Mesenchymal stem cell (in vitro differentiated cells and primary cell): ENCODE data around the gene OR5AL1.

Experiments used
- DNase-seq: peaks from one replicate; pipeline ENCODE4 v3.0.0-alpha.2; 2013
- H2AFZ ChIP-seq: one replicate; pipeline ENCODE4 v1.6.1; 2013; ENCODE audit warnings: low read depth, mild to moderate bottlenecking, control low read depth, inconsistent platforms, low read length, moderate library complexity
- H2AK5ac ChIP-seq: 2 replicates; pipeline ENCODE4 v1.6.1; 2013; ENCODE audit warnings: low read length, moderate library complexity, mild to moderate bottlenecking, inconsistent platforms; ENCODE audit not compliant: severe bottlenecking
- H2BK120ac ChIP-seq: one replicate; pipeline ENCODE4 v1.6.1; 2013; ENCODE audit warnings: low read depth, mild to moderate bottlenecking, inconsistent platforms, low read length, moderate library complexity
- H2BK12ac ChIP-seq, 2 experiments: one replicate each; pipeline ENCODE4 v1.6.1; 2013; ENCODE audit warnings: inconsistent platforms in 2 of 2, low read length in 2 of 2, mild to moderate bottlenecking in 2 of 2, moderate library complexity in 2 of 2, control low read depth in 1 of 2
- H2BK15ac ChIP-seq: one replicate; pipeline ENCODE4 v1.6.1; 2013; ENCODE audit warnings: mild to moderate bottlenecking, low read depth, inconsistent platforms; ENCODE audit not compliant: poor library complexity, severe bottlenecking
- H2BK5ac ChIP-seq: 2 replicates; pipeline ENCODE4 v1.6.1; 2013; ENCODE audit warnings: low read depth, mild to moderate bottlenecking, low read length, control low read depth, inconsistent platforms; ENCODE audit not compliant: poor library complexity, severe bottlenecking
- H3K14ac ChIP-seq, 2 experiments: one replicate each; pipeline ENCODE4 v1.6.1; 2013; ENCODE audit warnings: inconsistent platforms in 2 of 2, low read length in 2 of 2, control low read depth in 1 of 2, mild to moderate bottlenecking in 1 of 2, moderate library complexity in 1 of 2
- H3K18ac ChIP-seq, 2 experiments: one replicate each; pipeline ENCODE4 v1.6.1; 2013; ENCODE audit warnings: inconsistent platforms in 2 of 2, low read length in 2 of 2, control low read depth in 1 of 2, low read depth in 1 of 2, mild to moderate bottlenecking in 1 of 2
- H3K23ac ChIP-seq, 2 experiments: one replicate each; pipeline ENCODE4 v1.6.1; 2013; ENCODE audit warnings: inconsistent platforms in 2 of 2, low read length in 2 of 2, mild to moderate bottlenecking in 2 of 2, moderate library complexity in 2 of 2, control low read depth in 1 of 2
- H3K27ac ChIP-seq: 2 replicates; pipeline ENCODE4 v1.5.1; 2013; ENCODE audit warnings: mild to moderate bottlenecking, moderate library complexity, low read length, control low read depth, inconsistent platforms; ENCODE audit not compliant: poor library complexity, severe bottlenecking
- H3K27me3 ChIP-seq, 2 experiments: 2 replicates each; pipeline versions ENCODE4 v1.6.1 to v1.7.0; 2013; ENCODE audit warnings: low read length in 2 of 2, mild to moderate bottlenecking in 2 of 2, moderate library complexity in 2 of 2, control low read depth in 1 of 2, inconsistent platforms in 1 of 2; ENCODE audit not compliant: control insufficient read depth in 1 of 2, insufficient read depth in 1 of 2
- H3K36me3 ChIP-seq, 2 experiments: 2 replicates each; pipeline versions ENCODE4 v1.6.1 to v1.7.0; 2013; ENCODE audit warnings: low read length in 2 of 2, control low read depth in 1 of 2, inconsistent platforms in 1 of 2, low read depth in 1 of 2, mild to moderate bottlenecking in 1 of 2; ENCODE audit not compliant: insufficient read depth in 2 of 2, control insufficient read depth in 1 of 2
- H3K4ac ChIP-seq, 2 experiments: one replicate each; pipeline ENCODE4 v1.6.1; 2013; ENCODE audit warnings: inconsistent platforms in 2 of 2, low read length in 2 of 2, mild to moderate bottlenecking in 2 of 2, moderate library complexity in 2 of 2, control low read depth in 1 of 2, low read depth in 1 of 2
- H3K4me1 ChIP-seq: 2 replicates; pipeline ENCODE4 v1.6.1; 2013; ENCODE audit warnings: low read depth, low read length, control low read depth; ENCODE audit not compliant: control insufficient read depth, insufficient read depth
- H3K4me2 ChIP-seq: 2 replicates; pipeline ENCODE4 v1.6.1; 2013; ENCODE audit warnings: low read length, mild to moderate bottlenecking, inconsistent platforms; ENCODE audit not compliant: poor library complexity, severe bottlenecking
- H3K4me3 ChIP-seq, 2 experiments: 2 replicates each; pipeline versions ENCODE4 v1.5.1 to v1.7.0; 2013; ENCODE audit warnings: low read length in 2 of 2, mild to moderate bottlenecking in 2 of 2, control low read depth in 1 of 2, low read depth in 1 of 2; ENCODE audit not compliant: insufficient read depth in 1 of 2
- H3K79me1 ChIP-seq: replicated peaks from 2 replicates; pipeline ENCODE4 v1.6.1; 2013; ENCODE audit warnings: mild to moderate bottlenecking, control low read depth, low read length, inconsistent platforms; ENCODE audit not compliant: poor library complexity, severe bottlenecking
- H3K9ac ChIP-seq: 2 replicates; pipeline ENCODE4 v1.7.0; 2013; ENCODE audit warnings: mild to moderate bottlenecking, low read length, moderate library complexity
- H3K9me3 ChIP-seq: 2 replicates; pipeline ENCODE4 v1.7.0; 2013; ENCODE audit warnings: mild to moderate bottlenecking, low read length; ENCODE audit not compliant: control insufficient read depth
- H4K8ac ChIP-seq: one replicate; pipeline ENCODE4 v1.6.1; 2013; ENCODE audit warnings: inconsistent platforms, mild to moderate bottlenecking, low read length, moderate library complexity
- H4K91ac ChIP-seq: one replicate; pipeline ENCODE4 v1.6.1; 2013; ENCODE audit warnings: mild to moderate bottlenecking, low read length, inconsistent platforms
- WGBS: methylation state at CpG from one replicate; pipeline ENCODE4 v1.1.7; 2013; ENCODE audit warnings: mixed read lengths; 5-methylcytosine and 5-hydroxymethylcytosine counted together

The OR5AL1 gene

GRCh38 chr11:56453521-56453920, 41.0 kb downstream of the OR5AL1 start:
- no peak overlapping the region for H3K4me3 ChIP-seq
- H2BK15ac ChIP-seq: no peak overlapping the region
- no peaks in the 10 kb centered on the region for H3K79me1 ChIP-seq
- H3K27me3 ChIP-seq: no peaks in the 10 kb centered on the region
- no peak overlapping the region for H3K4me2 ChIP-seq
- H3K4me1 ChIP-seq: no peaks in the 10 kb centered on the region
- no peak overlapping the region for H2BK5ac ChIP-seq
- H3K4ac ChIP-seq: no peak overlapping the region
- no peak overlapping the region for H3K14ac ChIP-seq
- no peak overlapping the region for H4K8ac ChIP-seq
- no peak overlapping the region for H2AK5ac ChIP-seq
- DNase-seq: no peak
- H4K91ac ChIP-seq: no peak overlapping the region
- no peaks in the 10 kb centered on the region for H3K36me3 ChIP-seq
- no peak overlapping the region for H2AFZ ChIP-seq
- H3K27ac ChIP-seq: no peak overlapping the region
- H2BK12ac ChIP-seq: no peak overlapping the region
- H3K23ac ChIP-seq: no peak overlapping the region
- no peak overlapping the region for H2BK120ac ChIP-seq
- H3K9me3 ChIP-seq: no peaks in the 10 kb centered on the region
- WGBS: 54% methylated on average over 4 of the region's 4 CpGs
- no peak overlapping the region for H3K9ac ChIP-seq
- no peak overlapping the region for H3K18ac ChIP-seq

- no peak overlapping the region for H2BK5ac ChIP-seq
- H3K27ac ChIP-seq: no peak overlapping the region
- H3K14ac ChIP-seq: no peak overlapping the region
- no peak overlapping the region for H3K4me3 ChIP-seq
- no peaks in the 10 kb centered on the region for H3K79me1 ChIP-seq
- no peak overlapping the region for H4K91ac ChIP-seq
- no peak overlapping the region for H2BK15ac ChIP-seq
- no peak for DNase-seq
- H3K18ac ChIP-seq: no peak overlapping the region
- no peak overlapping the region for H3K4ac ChIP-seq
- H3K9me3 ChIP-seq: peaks cover 5% of the 10 kb centered on the region
- no peaks in the 10 kb centered on the region for H3K4me1 ChIP-seq
- H3K27me3 ChIP-seq: no peaks in the 10 kb centered on the region
- no peak overlapping the region for H3K23ac ChIP-seq
- no peak overlapping the region for H3K9ac ChIP-seq
- H3K36me3 ChIP-seq: no peaks in the 10 kb centered on the region
- H2BK120ac ChIP-seq: no peak overlapping the region
- H4K8ac ChIP-seq: no peak overlapping the region
- WGBS: no CpG with 5 or more reads among the region's 1 CpG
- no peak overlapping the region for H2AFZ ChIP-seq
- H3K4me2 ChIP-seq: no peak overlapping the region
- H2BK12ac ChIP-seq: no peak overlapping the region
- H2AK5ac ChIP-seq: no peak overlapping the region
Observed at GRCh38 chr11:56457076-56457475, 44.6 kb downstream of the OR5AL1 start.
